A549 (cell line): ENCODE results near the gene STAT4. TPM values are rescaled to one million over a fixed set of nuclear protein-coding genes. Genes with fewer than 3 reads are reported as not detected.

Source experiments
- ATAC-seq, 2 experiments: fragments of 200-7000 bp in 1 of 2; fragments of >200 bp in 1 of 2; cut with Nextera tagmentation in 1 of 2; cut with Tn5 transposase in 1 of 2; 3 replicates each; pipeline versions ENCODE4 v1.8.0 to v1.9.1; 2018 to 2020; ENCODE audit warnings: mild to moderate bottlenecking in 1 of 2, moderate library complexity in 1 of 2
- CTCF ChIA-PET: fragments of 300-600 bp; sonication (Branson Sonifier 250); formaldehyde crosslinking; extraction: SDS; loops from one replicate; lab custom pipeline; 2021; ENCODE audit warnings: antibody characterized with exemption, inconsistent platforms; lab: Yijun Ruan, JAX
- POLR2A ChIA-PET: fragments of 350-600 bp; formaldehyde crosslinking; extraction: SDS; loops from one replicate; lab custom pipeline; 2021; ENCODE audit warnings: antibody characterized with exemption, inconsistent platforms; lab: Yijun Ruan, JAX
- DNase-seq, 2 experiments: peaks; one replicate each; pipeline versions ENCODE4 v3.0.0 to v3.0.0-alpha.2; 2011 to 2016; ENCODE audit warnings: low read depth in 1 of 2, low spot score in 1 of 2
- FAIRE-seq: peaks from 2 replicates; lab custom pipeline; 2011; peaks lifted over from hg19 to GRCh38; lab: Jason Lieb, UNC
- H3K27ac ChIP-seq, 2 experiments: fragments of >200 bp; sonication (Bioruptor Twin); formaldehyde crosslinking; 3 replicates each; pipeline ENCODE4 v1.5.1; 2016 to 2017
- H3K4me1 ChIP-seq: fragments of >200 bp; sonication (Bioruptor Twin); formaldehyde crosslinking; 3 replicates; pipeline ENCODE4 v1.6.1; 2016
- H3K4me2 ChIP-seq: fragments of >200 bp; sonication (Bioruptor Twin); formaldehyde crosslinking; 3 replicates; pipeline ENCODE4 v1.6.1; 2016
- H3K4me3 ChIP-seq: fragments of >200 bp; sonication (Bioruptor Twin); formaldehyde crosslinking; 3 replicates; pipeline ENCODE4 v1.5.1; 2016
- H3K9me3 ChIP-seq: fragments of >200 bp; sonication (Bioruptor Twin); formaldehyde crosslinking; 3 replicates; pipeline ENCODE4 v1.6.1; 2016
- ATOH8 ChIP-seq: fragments of 250-450 bp; sonication (Bioruptor Pico); IDR thresholded peaks from 2 replicates; pipeline ENCODE4 v1.5.0; 2020; ENCODE audit warnings: low read depth, mild to moderate bottlenecking, moderate library complexity
- BHLHE40 ChIP-seq: IDR thresholded peaks from 2 replicates; pipeline ENCODE4 v1.6.1; 2012; ENCODE audit warnings: low read depth, low read length, inconsistent platforms
- CEBPB ChIP-seq, 2 experiments: fragments of >200 bp in 1 of 2; sonication (Bioruptor Twin) in 1 of 2; formaldehyde crosslinking in 1 of 2; IDR thresholded peaks; 2 replicates each; pipeline ENCODE4 v1.6.1; 2012 to 2016
- CHD2 ChIP-seq: fragments of 150-350 bp; IDR thresholded peaks from 2 replicates; pipeline ENCODE4 v1.6.1; 2014; ENCODE audit warnings: low read length; ENCODE audit not compliant: partially characterized antibody
- E2F6 ChIP-seq: IDR thresholded peaks from 2 replicates; pipeline ENCODE4 v1.6.1; 2012; ENCODE audit warnings: low read depth, borderline replicate concordance
- EHF ChIP-seq: fragments of 250-450 bp; sonication (Bioruptor Pico); IDR thresholded peaks from 2 replicates; pipeline ENCODE4 v1.5.0; 2020; ENCODE audit warnings: mild to moderate bottlenecking
- EP300 ChIP-seq, 2 experiments: fragments of >200 bp; sonication (Bioruptor Twin); formaldehyde crosslinking; IDR thresholded peaks; 2 replicates in 1 of 2; 3 replicates in 1 of 2; pipeline ENCODE4 v1.6.1; 2016 to 2017
- FOSL2 ChIP-seq, 2 experiments: fragments of 450-650 bp in 1 of 2; fragments of >200 bp in 1 of 2; sonication (Bioruptor Twin) in 1 of 2; formaldehyde crosslinking; IDR thresholded peaks; 2 replicates each; pipeline versions ENCODE4 v1.5.0 to v1.6.1; 2016 to 2020; ENCODE audit warnings: mild to moderate bottlenecking in 1 of 2, moderate library complexity in 1 of 2
- FOXS1 ChIP-seq: fragments of 250-450 bp; sonication (Bioruptor Pico); IDR thresholded peaks from 2 replicates; pipeline ENCODE4 v1.5.0; 2020; ENCODE audit warnings: mild to moderate bottlenecking, moderate library complexity
- HDAC2 ChIP-seq: fragments of 200-600 bp; sonication (generic); IDR thresholded peaks from 2 replicates; pipeline ENCODE4 v1.6.1; 2016
- HES2 ChIP-seq: fragments of >200 bp; sonication (Bioruptor Twin); formaldehyde crosslinking; IDR thresholded peaks from 2 replicates; pipeline ENCODE4 v1.6.1; 2016
- HOXB13 ChIP-seq: fragments of 250-450 bp; sonication (Bioruptor Pico); IDR thresholded peaks from 2 replicates; pipeline ENCODE4 v1.5.0; 2020; ENCODE audit warnings: low read depth, mild to moderate bottlenecking, moderate library complexity
- HOXB5 ChIP-seq: fragments of 250-450 bp; sonication (Bioruptor Pico); IDR thresholded peaks from 2 replicates; pipeline ENCODE4 v1.5.0; 2020; ENCODE audit warnings: mild to moderate bottlenecking, moderate library complexity
- JUN ChIP-seq, 2 experiments: fragments of >200 bp; sonication (Bioruptor Twin); formaldehyde crosslinking; IDR thresholded peaks; 2 replicates in 1 of 2; 3 replicates in 1 of 2; pipeline ENCODE4 v1.6.1; 2016 to 2017
- JUNB ChIP-seq: fragments of >200 bp; sonication (Bioruptor Twin); formaldehyde crosslinking; IDR thresholded peaks from 2 replicates; pipeline ENCODE4 v1.6.1; 2016
- MAFK ChIP-seq: fragments of 450-650 bp; IDR thresholded peaks from 2 replicates; pipeline ENCODE4 v1.6.1; 2014; ENCODE audit not compliant: partially characterized antibody
- MAX ChIP-seq: IDR thresholded peaks from 2 replicates; pipeline ENCODE4 v1.6.1; 2012
- MAZ ChIP-seq: fragments of 150-350 bp; IDR thresholded peaks from 2 replicates; pipeline ENCODE4 v1.6.1; 2014; ENCODE audit warnings: antibody characterized with exemption, low read depth, low read length, borderline replicate concordance
- NFE2L2 ChIP-seq: fragments of 150-350 bp; conservative IDR thresholded peaks from 2 replicates; pipeline ENCODE4 v1.6.1; 2014; ENCODE audit warnings: low read length
- PBX3 ChIP-seq: IDR thresholded peaks from 2 replicates; pipeline ENCODE4 v1.6.1; 2012
- PHF8 ChIP-seq: fragments of 200-600 bp; sonication (generic); IDR thresholded peaks from 2 replicates; pipeline ENCODE4 v1.6.1; 2016; ENCODE audit warnings: low read depth, mild to moderate bottlenecking, antibody characterized with exemption, moderate library complexity, borderline replicate concordance
- POLR2A ChIP-seq: IDR thresholded peaks from 2 replicates; pipeline ENCODE4 v1.6.1; 2012; ENCODE audit warnings: mild to moderate bottlenecking, low read length
- POLR2AphosphoS2 ChIP-seq: conservative IDR thresholded peaks from 2 replicates; pipeline ENCODE4 v1.6.1; 2012; ENCODE audit warnings: low read length, improper control_type of control experiment, inconsistent platforms
- RARB ChIP-seq: fragments of 250-450 bp; sonication (Bioruptor Pico); IDR thresholded peaks from 2 replicates; pipeline ENCODE4 v1.8.0; 2021; ENCODE audit warnings: mild to moderate bottlenecking, moderate library complexity
- RCOR1 ChIP-seq: fragments of 150-350 bp; IDR thresholded peaks from 2 replicates; pipeline ENCODE4 v1.6.1; 2014; ENCODE audit warnings: antibody characterized with exemption, low read length, low read depth
- RFX5 ChIP-seq: fragments of 450-650 bp; IDR thresholded peaks from 2 replicates; pipeline ENCODE4 v1.7.1; 2014; ENCODE audit warnings: antibody characterized with exemption, mild to moderate bottlenecking, moderate library complexity
- RNF2 ChIP-seq: fragments of 200-600 bp; sonication (generic); IDR thresholded peaks from 2 replicates; pipeline ENCODE4 v1.6.1; 2016; ENCODE audit warnings: low read depth, mild to moderate bottlenecking, antibody characterized with exemption, moderate library complexity, borderline replicate concordance
- TFCP2L1 ChIP-seq: fragments of 250-450 bp; sonication (Bioruptor Pico); IDR thresholded peaks from 2 replicates; pipeline ENCODE4 v1.5.0; 2021; ENCODE audit warnings: mild to moderate bottlenecking
- WGBS: methylation state at CpG from one replicate; pipeline ENCODE4 v1.1.6; 2017; ENCODE audit errors: missing lambda C conversion rate; 5-methylcytosine and 5-hydroxymethylcytosine counted together
- polyA plus RNA-seq, 4 experiments: library from polyadenylated mRNA; depleted of rRNA in 3 of 4; stranded (reverse); fragments of >200 nt; fragmentation: RNase III in 1 of 4; extraction: RNeasy Plus Mini Kit Qiagen cat#74134 plus additional on column Dnase treatment in 1 of 4; gene quantifications; 2 replicates in 3 of 4; 3 replicates in 1 of 4; pipeline ENCODE4 v1.2.3, GENCODE V29; 2011 to 2017

The STAT4 gene
- polyA plus RNA-seq, 2 of the 4 experiments (the other 2 are of a cell fraction) = 11.6 to 34.4 TPM

GRCh38 chr2:191023235-191023679, 127.5 kb downstream of the STAT4 start:
- ChIA-PET CTCF (interaction anchor here (0.6 to 1.3 kb wide), 2 partner anchors 15 to 482 kb away, joined by 3 to 5 read pairs; no protein-coding TSS in a partner anchor), POLR2A (no interaction called here)
- peak overlapping the region; percentile 95 to 99; a peak in 5 of 6 replicates for H3K27ac ChIP-seq
- no peak overlapping the region for H3K4me2 ChIP-seq
- no peak overlapping the region for H3K4me3 ChIP-seq
- H3K9me3 ChIP-seq = no peaks in the 10 kb centered on the region
- peaks cover 40% of the 10 kb centered on the region for H3K4me1 ChIP-seq
- no peak for ATAC-seq
- no peak for FAIRE-seq
- TF ChIP-seq EHF (CRISPR knock-in tag) (no peak), RFX5 (no peak)
- TF ChIP-seq, all 56 proteins: peak for 0
- WGBS = 94% methylated on average over 7 of the region's 7 CpGs
- no peak for DNase-seq

- H3K4me3 ChIP-seq = peak overlapping the region; percentile 71
- H3K9me3 ChIP-seq = no peaks in the 10 kb centered on the region
- no peak for FAIRE-seq
- CTCF ChIA-PET = interaction anchor here (0.9 to 1.4 kb wide), 3 partner anchors 9 to 24 kb away, joined by 3 to 6 read pairs (median 3); no protein-coding TSS in a partner anchor
- ATAC-seq = peak; percentile 59 to 71
- peaks cover 34% of the 10 kb centered on the region for H3K4me1 ChIP-seq
- peak overlapping the region; percentile 98 for H3K4me2 ChIP-seq
- peak; percentile 17 to 67 for DNase-seq
- H3K27ac ChIP-seq = peak overlapping the region; percentile 95 to 99
- WGBS = 7% methylated on average over 14 of the region's 14 CpGs
- POLR2A ChIA-PET = interaction anchor here (1.1 to 2.5 kb wide), 6 partner anchors 15 to 135 kb away, joined by 3 to 24 read pairs (median 6); no protein-coding TSS in a partner anchor
- peak; percentile 84 for TF ChIP-seq MAFK
- TF ChIP-seq ATOH8 (CRISPR knock-in tag) = 0 out of 2 replicates have a peak, but pooled peaks have one; percentile 49
- TF ChIP-seq RARB = peak; percentile 72
- TF ChIP-seq RCOR1 = no peak
- TF ChIP-seq POLR2A = peak; percentile 20
- TF ChIP-seq CEBPB (IDR thresholded peaks at IDR 0.05) = peak; percentile 77 to 88
- TF ChIP-seq TFCP2L1 (CRISPR knock-in tag) = peak; percentile 64; the same call in 1 of the 2 replicates
- TF ChIP-seq POLR2AphosphoS2 = no peak
- 0 out of 2 replicates have a peak, but pooled peaks have one; percentile 10 for TF ChIP-seq FOSL2 (IDR thresholded peaks at IDR 0.05)
- peak; percentile 69 for TF ChIP-seq FOSL2 (CRISPR knock-in tag; IDR thresholded peaks at IDR 0.05)
- TF ChIP-seq JUN (IDR thresholded peaks at IDR 0.05) = peak; percentile 21 to 70; a peak in 3 of 5 replicates
- peak; percentile 53; the same call in 1 of the 2 replicates for TF ChIP-seq NFE2L2
- TF ChIP-seq EHF (CRISPR knock-in tag) = no peak
- TF ChIP-seq HOXB13 (CRISPR knock-in tag) = peak; percentile 90; the same call in 1 of the 2 replicates
- no peak for TF ChIP-seq RNF2
- 0 out of 2 replicates have a peak, but pooled peaks have one; percentile 48 for TF ChIP-seq BHLHE40
- TF ChIP-seq HOXB5 = no peak
- no peak; the same call in 1 of the 2 replicates for TF ChIP-seq MAX
- TF ChIP-seq JUNB = peak; percentile 30; the same call in 1 of the 2 replicates
- peak; percentile 80; the same call in 1 of the 2 replicates for TF ChIP-seq HES2
- no peak for TF ChIP-seq HDAC2
Observed at GRCh38 chr2:191020742-191021381, 129.9 kb downstream of the STAT4 start.

- no peak for FAIRE-seq
- CTCF ChIA-PET = interaction anchor here (0.9 to 1.4 kb wide), 3 partner anchors 9 to 24 kb away, joined by 3 to 6 read pairs (median 3); no protein-coding TSS in a partner anchor
- no peak; the same call in 1 of the 2 replicates for TF ChIP-seq TFCP2L1 (CRISPR knock-in tag)
- no peak for TF ChIP-seq CEBPB (IDR thresholded peaks at IDR 0.05)
- no peak for TF ChIP-seq HDAC2
- peak; percentile 38 for TF ChIP-seq PHF8
- no peak for TF ChIP-seq RFX5
- TF ChIP-seq CHD2 = no peak
- TF ChIP-seq EP300 (IDR thresholded peaks at IDR 0.05) = peak in 1 of 2 experiments; percentile 55; a peak in 1 of 5 replicates
- no peak for TF ChIP-seq HOXB13 (CRISPR knock-in tag)
- TF ChIP-seq ATOH8 (CRISPR knock-in tag) = peak; percentile 85; the same call in 1 of the 2 replicates
- TF ChIP-seq RCOR1 = no peak
- TF ChIP-seq PBX3 = peak; percentile 95
- TF ChIP-seq FOXS1 (CRISPR knock-in tag) = no peak
- peak; percentile 96 for TF ChIP-seq E2F6
- TF ChIP-seq MAZ = no peak
- TF ChIP-seq RNF2 = no peak
Observed at GRCh38 chr2:191020221-191020741, 130.5 kb downstream of the STAT4 start.

More at GRCh38 chr2:191020221-191020741, 130.5 kb downstream of the STAT4 start:
- peak overlapping the region; percentile 98 for H3K4me2 ChIP-seq
- POLR2A ChIA-PET = interaction anchor here (1.1 to 2.5 kb wide), 6 partner anchors 15 to 135 kb away, joined by 3 to 24 read pairs (median 6); no protein-coding TSS in a partner anchor
- peak; percentile 95 to 96 for DNase-seq
- peak; percentile 95 to 97 for ATAC-seq
- H3K4me3 ChIP-seq = peak overlapping the region; percentile 71
- peaks cover 34% of the 10 kb centered on the region for H3K4me1 ChIP-seq
- peak overlapping the region; percentile 95 to 99 for H3K27ac ChIP-seq
- no peaks in the 10 kb centered on the region for H3K9me3 ChIP-seq
- WGBS = under 1% methylated on average over 37 of the region's 59 CpGs
